HG02870 (cell line): ENCODE data around the gene PPL.

ENCODE experiments used
- ATAC-seq: cut with Tn5 transposase; IDR thresholded peaks from one replicate; pipeline ENCODE4 v1.9.1; 2021; ENCODE audit warnings: mild to moderate bottlenecking, moderate library complexity; ENCODE audit not compliant: unreplicated experiment

Gene PPL

DNA sequence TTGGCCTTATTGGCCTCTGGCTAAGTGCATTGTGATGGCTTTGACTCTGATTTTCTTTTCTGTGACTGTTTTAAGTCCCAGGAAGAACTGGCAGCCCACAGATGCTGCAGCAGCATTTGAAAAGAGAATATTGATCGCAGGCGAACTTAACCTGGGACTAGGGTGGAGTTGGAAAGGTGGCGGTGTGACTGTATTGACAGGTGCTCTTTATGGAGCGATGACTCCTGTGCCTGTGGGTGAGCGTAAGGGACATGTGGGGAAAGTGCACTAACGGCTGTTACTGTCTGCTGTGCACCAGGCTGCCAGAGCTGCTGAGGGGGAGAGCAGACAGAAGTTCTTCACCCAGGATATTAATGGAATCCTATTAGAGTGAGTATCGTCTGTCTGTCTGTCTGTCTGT lies 68.4 kb downstream of the PPL start:
- no peak for ATAC-seq

DNA sequence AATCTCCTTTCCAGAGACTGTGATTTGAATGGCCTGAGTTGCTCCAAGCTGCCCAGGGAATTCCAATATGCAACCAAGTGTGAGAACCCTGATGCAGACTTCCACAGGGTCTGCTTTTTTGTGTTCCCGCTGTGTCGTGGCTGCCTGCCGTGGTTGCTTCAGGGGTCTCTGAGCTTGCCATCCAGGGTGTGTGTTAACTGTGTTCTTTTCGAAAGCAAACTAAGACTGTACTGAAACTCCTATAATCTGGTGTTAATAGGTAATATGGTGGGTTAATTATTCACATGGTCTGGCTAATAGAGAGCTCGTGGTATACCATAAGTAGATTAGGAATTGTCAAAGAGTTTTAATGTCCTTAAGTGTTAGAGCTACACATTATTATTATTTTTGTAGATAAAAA lies 68.9 kb downstream of the PPL start:
- ATAC-seq, result no peak

DNA sequence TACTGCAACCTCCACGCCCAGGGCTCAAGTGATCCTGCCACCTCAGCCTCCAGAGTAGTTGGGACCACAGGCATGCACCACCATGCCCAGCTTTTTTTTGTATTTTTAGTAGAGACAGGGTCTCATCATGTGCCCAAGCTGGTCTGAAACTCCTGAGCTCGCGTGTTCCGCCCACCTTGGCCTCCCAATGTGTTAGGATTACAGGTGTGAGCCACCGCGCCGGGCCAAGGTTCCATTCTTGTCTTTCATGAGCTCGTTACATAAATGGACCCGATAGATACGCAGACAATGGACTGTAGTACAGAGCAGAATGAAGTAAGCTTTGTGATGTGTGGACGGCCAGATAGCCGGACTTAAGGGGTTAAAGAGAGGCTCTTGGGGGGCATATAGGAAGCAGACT lies 70.4 kb downstream of the PPL start:
- ATAC-seq, result no peak

DNA sequence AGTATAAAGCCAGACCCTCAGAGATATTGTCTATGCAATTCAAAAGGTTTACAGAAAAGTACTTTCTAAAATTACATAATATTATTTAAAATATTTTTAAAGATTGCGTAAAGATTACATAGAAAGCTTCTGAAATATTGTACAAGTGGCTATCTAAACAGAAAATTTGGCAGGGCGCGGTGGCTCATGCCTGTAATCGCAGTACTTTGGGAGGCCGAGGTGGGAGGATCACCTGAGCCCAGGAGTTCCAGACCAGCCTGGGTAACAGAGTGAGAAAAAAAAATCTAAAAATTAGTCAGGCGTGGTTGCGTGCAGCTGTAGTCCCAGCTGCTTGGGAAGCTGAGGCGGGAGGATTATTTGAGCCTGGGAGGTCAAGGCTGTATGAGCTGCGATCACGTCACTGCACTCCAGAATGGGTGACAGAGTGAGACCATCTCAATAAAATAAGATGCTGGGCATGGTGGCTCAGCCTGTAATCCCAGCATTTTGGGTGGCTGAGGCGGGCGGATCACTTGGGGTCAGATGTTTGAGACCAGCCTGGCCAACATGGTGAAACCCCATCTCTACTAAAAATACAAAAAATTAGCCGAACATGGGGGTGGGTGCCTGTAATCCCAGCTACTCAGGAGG lies 71.6 kb downstream of the PPL start:
- no peak for ATAC-seq

DNA sequence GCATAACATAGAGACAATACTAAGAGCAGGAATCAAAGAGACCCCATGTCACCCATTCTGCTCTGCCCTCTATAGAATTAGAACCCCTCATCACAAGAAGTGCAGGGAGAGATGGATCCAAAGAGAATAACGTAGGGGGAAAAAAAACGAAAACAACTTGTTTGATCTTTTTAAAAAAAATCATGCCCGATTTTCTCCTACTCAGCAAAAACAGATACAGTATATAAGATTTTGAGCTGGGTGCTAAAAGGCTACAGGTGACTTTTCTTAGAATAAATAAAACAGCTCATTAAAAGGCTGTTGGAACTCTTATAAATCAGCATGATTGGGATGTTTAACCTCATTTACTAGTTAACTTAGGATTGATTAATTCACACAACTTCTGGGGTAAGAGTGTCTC lies 72.2 kb downstream of the PPL start:
- no peak for ATAC-seq

DNA sequence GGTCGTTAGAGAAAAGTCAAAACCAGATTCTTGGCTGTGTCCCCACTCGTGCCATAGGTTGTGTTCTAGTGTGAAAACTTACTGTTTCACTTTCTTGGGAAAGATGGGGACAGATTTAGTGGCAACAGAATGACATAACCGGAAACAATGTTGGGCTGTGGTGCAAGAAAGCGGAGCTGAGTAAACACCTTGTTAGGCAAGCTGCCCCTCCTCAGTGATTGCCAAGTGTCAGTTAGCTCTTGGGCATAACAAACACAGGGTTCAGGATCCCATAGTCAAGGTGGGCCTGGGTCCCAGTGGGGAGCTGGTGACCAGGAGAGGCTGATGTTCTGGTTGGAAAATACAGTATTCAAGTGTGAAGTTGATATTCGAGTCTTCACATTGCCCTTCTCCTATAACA lies 74.3 kb downstream of the PPL start:
- ATAC-seq, result no peak

DNA sequence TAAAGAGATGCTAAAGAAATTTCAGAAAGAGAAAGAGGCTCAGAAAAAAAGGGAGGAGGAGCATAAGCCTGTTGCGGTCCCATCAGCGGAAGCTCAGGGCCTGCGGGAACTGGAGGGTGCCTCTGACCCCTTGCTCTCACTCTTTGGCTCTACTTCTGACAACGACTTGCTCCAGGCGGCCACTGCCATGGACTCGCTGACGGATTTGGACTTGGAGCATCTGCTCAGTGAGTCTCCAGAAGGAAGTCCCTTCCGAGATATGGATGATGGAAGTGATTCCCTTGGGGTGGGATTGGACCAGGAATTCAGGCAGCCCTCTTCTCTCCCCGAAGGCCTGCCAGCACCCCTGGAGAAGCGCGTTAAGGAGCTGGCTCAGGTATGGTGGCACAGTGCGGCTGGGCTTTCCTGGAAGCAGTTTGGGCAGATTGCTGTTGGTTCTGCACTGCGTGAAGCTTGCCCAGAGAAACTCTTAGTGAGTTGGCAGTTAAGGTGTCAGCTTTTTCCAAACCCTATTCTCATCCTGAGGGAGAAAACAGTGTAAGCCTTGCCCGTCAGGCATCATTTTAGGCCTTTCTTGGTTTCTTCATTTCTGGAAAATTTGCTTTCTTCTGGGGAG lies 76.1 kb downstream of the PPL start:
- no peak for ATAC-seq

DNA sequence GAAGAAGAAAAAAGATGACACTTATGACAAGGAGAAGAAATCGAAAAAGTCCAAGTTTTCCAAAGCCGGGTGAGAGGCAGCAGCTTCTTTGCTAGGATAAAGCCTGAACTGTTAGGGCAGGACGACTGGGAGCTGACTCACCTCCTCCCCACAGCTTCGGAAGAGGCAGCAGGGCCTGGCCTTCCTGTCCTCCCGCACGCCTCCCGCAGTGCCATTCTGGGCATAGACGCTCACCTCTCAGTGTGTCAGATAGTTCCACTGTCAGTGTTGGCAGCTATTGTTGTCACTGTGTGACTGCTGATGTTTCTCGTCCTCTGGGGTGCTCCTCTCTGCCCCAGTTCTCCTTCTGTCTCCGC lies 77.1 kb downstream of the PPL start:
- no peak for ATAC-seq

DNA sequence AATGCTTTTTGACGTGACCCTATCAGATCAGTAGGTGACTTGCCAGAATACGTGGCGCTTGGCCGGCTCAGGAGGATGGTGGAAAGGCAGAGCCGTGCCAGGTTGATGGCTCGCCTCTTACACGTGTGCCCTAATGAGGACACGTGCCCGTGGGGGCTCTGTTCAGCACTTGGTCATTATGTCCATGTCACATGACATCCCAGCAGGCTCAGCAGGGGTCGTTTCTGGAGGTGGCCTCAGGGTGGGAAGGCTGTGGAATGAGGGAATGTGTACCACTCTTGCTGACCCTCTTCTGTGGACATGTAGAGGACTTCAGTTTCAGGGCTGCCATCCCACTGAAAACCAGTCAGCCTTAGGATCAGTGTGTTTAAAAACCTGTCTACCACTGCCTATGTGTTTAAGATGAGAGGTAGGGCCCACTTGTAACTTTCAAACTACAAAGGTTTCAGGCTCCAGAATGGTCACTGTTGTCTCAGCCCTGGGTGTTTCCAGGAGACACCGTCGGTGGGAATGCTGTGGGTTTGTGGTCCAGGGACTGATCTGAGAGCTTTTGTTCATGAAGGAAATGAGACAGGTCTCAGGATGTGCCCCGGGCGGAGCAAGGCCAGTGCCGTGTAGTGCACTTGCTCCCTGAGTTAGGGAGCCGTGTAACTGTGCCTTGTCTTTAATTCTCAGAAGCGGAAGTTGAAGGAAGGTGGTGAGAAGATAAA lies 77.6 kb downstream of the PPL start:
- no peak for ATAC-seq

DNA sequence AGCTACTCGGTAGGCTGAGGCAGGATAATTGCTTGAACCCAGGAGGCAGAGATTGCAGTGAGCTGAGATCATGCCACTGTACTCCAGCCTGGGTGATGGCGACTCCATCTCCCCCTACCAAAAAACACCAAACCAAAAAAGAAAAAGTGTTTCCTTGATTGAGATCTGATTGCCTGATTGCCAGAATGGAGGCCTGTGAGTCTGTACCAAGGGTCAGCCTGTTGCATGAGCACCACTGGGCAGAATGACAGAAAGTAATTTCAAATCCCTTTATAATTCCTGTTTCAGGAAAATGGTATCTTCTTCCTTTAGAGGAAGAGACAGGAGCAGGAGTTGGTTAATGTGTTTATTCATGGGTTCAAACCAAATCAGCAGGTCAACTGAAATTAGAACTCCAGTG lies 81.1 kb downstream of the PPL start:
- ATAC-seq, result no peak

DNA sequence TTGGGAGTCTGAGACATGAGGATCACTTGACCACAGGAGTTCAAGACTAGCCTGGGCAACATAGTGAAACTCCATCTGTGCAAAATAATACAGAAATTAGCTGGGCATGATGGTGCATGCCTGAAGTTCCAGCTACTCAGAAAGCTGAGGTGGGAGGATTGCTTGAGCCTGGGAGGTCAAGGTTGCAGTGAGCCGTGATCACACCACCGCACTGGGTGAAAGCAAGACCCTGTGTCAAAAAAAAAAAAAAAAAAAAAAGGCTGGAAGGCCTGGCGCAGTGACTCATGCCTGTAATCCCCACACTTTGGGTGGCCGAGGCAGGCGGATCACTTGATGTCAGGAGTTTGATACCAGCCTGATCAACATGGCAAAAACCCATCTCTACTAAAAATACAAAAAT lies 81.6 kb downstream of the PPL start:
- no peak for ATAC-seq

DNA sequence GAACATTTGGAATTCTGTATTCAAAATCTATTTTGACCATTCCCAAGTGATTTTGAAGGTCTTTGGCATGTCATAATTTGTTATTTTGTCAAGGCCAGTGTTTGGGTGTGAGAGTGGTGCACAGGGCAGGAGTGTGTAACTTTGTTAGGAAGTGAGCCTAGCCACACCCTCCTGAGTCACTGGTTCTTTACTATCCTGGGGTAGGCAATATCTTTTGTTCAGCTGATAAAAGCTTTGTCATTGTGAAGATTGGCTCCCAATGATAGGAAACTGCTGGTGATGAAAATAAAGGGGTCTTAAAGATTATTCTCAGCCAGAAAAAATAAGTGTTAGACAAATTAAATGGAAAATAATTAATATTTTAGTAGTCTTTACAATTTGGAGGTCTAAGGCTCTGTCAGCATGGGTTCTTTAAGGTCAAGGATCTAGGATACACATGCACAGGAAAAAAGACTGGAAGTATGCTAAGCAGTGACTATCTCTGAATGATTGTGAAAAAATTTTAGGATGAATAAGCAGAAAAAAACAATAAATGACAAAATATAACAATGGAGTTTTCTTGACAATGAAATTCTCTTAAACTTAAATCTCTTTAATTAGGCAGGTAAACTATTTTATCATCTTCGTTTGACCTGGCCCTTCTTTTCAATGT lies 84.6 kb downstream of the PPL start:
- ATAC-seq, result no peak

DNA sequence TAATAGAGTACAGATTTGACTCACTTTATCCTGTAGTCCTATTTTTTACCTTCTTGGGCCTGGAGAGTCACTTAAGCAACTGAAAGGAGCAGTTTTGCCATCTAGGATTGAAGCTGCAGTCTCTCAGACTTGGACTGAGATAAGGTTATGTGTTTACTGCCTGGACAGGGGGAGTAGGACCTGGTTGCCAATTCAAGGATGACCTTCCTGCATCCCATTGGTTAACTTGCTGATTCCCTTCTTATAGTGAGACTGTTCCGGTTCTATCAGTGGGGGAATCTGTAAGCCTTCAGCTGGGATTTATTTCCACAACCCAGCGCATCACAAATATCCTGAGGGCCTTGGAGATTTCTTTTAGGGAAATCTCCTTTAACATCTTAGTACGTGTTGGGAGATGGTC lies 86.7 kb downstream of the PPL start:
- no peak for ATAC-seq

DNA sequence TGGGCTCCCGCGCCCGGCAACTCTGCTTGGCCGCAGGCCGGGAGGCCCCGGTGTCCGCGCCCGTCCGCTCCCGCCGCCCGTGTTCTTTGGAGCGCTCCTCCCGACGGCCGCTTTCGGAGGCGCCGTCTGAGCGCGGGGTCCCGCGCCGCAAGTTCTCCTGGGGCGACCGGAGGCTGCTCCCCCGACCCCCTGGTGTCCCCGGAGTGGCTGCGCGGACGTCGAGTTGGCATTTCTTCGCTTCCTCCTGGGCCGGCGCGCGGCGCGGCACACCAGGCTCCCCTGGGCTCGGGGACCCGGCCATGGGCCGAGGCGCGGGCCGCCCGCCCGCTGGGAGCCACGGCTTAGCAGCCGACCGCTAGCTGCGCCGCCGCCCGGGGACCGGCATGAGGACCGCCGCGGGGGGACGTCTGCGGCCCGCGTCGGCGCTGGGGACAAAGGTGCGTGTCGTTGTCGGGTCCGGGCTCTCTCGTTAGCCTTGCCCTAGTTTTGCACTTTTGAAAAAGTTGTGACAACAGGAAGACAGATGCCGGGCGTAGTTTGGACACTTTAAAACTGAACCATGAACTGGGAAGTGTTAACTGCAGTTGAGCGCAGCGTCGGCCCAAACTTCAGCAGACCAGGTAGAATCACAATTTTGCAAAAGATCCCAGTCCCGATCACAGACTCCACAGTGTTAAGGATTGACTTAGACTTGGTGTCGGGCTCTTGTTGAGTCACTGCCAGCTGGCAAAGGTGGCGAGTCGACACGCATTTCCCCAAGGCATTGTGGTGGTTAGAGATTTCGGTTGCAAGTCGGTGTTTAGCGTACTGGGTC lies 89.0 kb downstream of the PPL start:
- peak; percentile 21 for ATAC-seq

DNA sequence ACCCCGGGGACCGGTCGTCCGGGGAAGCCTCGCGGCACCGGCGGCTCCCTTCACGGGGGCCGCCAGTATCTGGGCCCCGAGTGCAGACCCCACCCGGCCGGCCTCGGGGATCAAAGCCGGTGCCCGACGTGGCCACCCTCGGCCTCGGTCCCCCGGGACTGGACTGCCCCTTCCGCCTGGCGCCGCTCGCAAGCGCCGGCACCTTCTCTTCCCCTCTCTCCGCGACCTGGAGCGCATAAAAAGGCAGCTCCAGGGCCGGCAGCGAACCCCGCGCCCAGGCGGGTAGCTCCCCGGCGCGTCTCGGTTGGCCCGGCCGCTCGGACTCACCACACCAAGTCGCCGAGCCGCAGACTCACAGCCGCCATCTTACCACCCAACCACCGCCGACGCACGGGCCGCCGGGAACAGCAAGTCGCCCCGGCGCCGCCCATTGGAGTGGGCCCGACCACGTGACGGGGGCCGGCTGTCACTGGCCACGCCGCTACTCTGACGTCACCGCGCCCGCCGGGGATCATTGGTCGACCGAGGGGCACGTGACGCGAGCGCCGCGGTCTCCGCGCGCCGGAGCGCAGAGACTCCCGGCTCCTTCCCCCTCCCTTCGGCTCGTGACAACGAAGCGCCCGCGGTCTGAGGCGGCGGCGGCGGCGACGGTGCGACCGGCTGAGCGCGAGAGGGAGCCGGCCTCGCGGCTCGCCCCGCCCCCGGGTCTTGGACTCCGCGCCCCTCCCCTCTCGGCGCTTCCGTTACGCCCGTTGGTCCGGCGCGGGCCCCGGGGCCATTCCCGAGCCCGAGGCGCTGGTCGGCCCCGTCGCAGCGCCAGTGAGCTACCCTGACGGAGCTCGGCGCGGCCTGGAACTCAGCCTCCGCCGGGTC lies 89.8 kb downstream of the PPL start, which contains the start of the genes GLYR1 and UBN1:
GLYR1 (minus strand) TSS at position 388 of the 873 bp plus-strand sequence; CDS start at position 365, 23 bp downstream.
UBN1 (plus strand) TSS at position 581 of the 873 bp plus-strand sequence. CDS start 5,437 bp downstream, outside the sequence.
- peak; percentile 83 for ATAC-seq

DNA sequence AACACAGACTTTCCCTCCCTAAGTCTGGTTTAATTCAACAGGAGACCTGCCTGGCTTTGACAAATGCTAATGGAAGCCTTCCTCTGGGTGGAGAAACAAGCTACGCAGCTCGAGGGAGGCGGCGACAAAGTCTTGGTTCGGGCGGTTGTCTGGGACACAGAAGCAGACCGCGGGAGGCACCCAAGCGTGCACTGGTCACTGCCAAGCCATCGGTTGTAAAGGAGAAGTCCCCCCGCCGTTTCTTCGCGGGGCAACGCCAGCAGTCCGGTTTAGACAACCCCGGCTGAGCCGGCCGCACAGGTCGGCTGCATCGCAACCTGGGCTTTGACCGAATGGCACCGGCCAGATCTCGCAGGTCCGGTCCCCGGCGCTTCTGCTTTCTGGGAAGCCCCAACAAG lies 90.4 kb downstream of the PPL start:
- peak; percentile 27 for ATAC-seq

DNA sequence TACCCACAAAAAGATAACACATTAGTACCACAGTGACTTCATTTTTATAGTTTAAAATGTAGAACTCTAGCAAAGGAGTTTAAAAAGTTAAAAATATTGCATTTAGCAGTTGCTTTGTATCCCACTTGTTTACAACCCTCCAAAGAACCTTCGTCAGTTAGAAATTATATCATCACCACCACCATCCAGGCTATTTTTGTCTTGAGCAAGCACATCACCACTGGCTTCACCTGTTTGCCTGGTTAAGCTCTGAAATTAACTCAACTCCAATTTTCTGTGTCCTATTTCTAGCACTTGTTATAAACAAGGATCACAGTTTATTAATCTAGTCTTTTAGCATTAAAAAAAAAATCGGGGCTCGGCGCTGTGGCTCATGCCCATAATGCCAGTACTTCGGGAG lies 96.0 kb downstream of the PPL start:
- ATAC-seq, result no peak

DNA sequence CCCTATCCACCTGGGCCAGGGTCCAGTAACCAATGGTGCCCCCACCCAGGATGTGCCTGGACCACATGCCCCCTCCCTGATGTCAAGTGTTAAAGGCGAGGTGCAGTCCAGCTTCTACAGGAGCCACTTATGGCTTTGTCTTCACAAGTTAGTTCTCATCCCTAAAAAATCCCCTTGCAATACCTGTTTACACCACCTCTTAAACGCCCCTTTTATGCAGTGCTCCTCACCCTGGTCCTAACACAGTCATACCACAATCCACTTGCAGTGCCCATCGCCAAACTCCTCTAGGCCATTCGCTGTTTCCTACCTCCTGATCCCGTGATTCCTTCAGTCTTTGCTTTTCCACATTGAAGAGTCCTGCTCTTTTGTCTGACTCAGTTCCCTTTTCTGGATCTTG lies 97.0 kb downstream of the PPL start:
- ATAC-seq, result no peak

DNA sequence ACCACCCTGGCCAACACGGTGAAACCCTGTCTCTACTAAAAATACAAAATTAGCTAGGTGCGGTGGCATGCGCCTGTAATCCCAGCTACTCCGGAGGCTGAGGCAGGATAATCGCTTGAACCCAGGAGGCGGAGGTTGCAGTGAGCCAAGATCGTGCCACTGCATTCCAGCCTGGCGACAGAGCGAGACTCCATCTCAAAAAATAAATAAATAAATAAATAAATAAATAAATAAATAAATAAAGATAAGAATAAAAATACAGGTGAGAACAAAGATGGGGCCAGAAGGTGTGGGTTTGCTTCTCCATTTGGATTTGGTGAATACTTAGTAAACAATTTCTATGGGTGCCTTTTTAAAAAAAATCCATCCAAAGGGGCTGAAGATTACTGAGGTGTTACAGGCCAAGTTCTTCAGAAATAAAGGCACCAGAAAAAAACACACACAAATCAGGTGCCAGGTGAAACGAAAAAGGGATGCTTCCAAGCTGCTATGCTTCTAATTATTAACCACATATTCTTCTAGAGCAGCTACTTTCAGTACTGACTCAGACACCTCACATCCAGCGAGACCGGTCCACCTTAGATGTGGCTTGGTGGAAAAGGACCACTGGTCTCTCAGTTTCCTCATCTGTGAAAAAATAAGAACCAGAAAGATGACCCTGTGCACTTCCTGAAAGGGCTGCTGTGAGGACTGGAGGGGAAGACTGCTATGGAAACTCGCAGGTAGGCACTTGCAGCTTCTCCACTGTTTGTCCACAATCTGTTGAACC lies 99.0 kb downstream of the PPL start:
- no peak for ATAC-seq
